AG04450 (cell line): ENCODE measurements around the gene TTLL11. TPM values are rescaled to one million over a fixed set of nuclear protein-coding genes. Genes with fewer than 3 reads are reported as not detected.

Experiments
- CTCF ChIA-PET: fragments of 300-600, 350-600 bp; formaldehyde crosslinking; extraction: SDS; loops from one replicate; lab custom pipeline; 2022; ENCODE audit warnings: antibody characterized with exemption, inconsistent platforms; lab: Charles Lee
- POLR2A ChIA-PET: fragments of 350-600 bp; formaldehyde crosslinking; extraction: SDS; loops from one replicate; lab custom pipeline; 2021; ENCODE audit warnings: antibody characterized with exemption, inconsistent platforms; lab: Yijun Ruan, JAX
- DNase-seq: peaks from one replicate; pipeline ENCODE4 v3.0.0-alpha.2; 2011; ENCODE audit warnings: low read depth, low spot score
- H3K27ac ChIP-seq: one replicate; pipeline ENCODE4 v1.5.1; 2012; ENCODE audit warnings: low read depth, low read length, control low read depth
- H3K27me3 ChIP-seq: one replicate; pipeline ENCODE4 v1.6.0; 2012; ENCODE audit warnings: low read length; ENCODE audit not compliant: control insufficient read depth, insufficient read depth
- H3K4me3 ChIP-seq: 2 replicates; pipeline ENCODE4 v1.5.1; 2011; ENCODE audit warnings: mild to moderate bottlenecking, low read depth, low read length, control low read depth
- H3K9me3 ChIP-seq: 2 replicates; pipeline ENCODE4 v1.5.1; 2012; ENCODE audit warnings: low read length; ENCODE audit not compliant: control insufficient read depth, insufficient read depth
- polyA plus RNA-seq: library from polyadenylated mRNA; depleted of rRNA; stranded (reverse); fragments of >200 nt; gene quantifications from 2 replicates; pipeline ENCODE4 v1.2.3, GENCODE V29; 2011
- TF ChIP-seq, protein P1 (sequence below): IDR thresholded peaks from 2 replicates; pipeline ENCODE4 v1.5.1; 2011; ENCODE audit warnings: low read depth, low read length, control low read depth, inconsistent platforms

The TTLL11 gene
- polyA plus RNA-seq, 1 experiment: 4.6 TPM

DNA sequence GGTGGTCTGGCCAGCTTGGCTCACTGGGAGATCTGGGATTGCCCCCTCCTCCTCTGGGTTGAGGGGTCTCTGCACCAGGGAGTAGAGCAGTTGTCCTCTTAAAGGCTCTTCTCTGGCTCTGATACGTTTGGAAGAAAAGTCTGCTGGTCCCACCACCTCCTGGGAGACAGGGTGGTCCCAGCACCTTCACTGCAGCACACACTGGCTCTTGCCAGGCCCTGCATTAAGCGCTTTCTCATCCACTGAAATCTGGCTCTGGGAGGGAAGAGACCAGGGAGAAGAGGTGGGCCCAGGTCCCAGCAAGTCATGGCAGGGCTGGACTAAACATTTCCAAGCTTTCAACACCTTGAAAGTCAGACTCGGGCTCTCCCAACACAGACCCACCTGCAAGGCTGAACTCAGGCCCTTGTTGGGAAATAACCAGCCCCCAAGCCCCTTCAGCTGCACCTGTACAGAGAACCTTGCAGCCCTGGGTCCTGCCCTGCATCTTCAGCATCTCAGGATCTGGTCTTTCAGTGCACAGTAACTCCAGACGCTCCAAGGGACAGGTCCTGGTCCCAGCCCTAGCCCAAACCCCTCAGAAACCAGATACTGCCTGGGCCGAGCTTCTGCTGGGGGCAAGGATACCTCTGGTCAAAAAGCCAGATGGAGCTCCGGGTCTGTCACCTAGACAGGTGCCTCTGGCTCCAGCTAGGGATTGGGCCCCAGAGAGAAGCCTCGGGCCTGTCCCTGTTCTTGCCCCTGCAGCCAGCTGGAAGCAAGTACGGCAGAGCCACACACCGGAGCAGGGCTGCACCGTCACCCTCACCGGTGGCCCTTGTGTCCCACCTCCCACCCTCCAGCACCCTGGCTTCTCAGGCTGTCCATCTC, 307.2 kb downstream of the TTLL11 start:
- no peak for DNase-seq
- TF ChIP-seq, protein P1, sequence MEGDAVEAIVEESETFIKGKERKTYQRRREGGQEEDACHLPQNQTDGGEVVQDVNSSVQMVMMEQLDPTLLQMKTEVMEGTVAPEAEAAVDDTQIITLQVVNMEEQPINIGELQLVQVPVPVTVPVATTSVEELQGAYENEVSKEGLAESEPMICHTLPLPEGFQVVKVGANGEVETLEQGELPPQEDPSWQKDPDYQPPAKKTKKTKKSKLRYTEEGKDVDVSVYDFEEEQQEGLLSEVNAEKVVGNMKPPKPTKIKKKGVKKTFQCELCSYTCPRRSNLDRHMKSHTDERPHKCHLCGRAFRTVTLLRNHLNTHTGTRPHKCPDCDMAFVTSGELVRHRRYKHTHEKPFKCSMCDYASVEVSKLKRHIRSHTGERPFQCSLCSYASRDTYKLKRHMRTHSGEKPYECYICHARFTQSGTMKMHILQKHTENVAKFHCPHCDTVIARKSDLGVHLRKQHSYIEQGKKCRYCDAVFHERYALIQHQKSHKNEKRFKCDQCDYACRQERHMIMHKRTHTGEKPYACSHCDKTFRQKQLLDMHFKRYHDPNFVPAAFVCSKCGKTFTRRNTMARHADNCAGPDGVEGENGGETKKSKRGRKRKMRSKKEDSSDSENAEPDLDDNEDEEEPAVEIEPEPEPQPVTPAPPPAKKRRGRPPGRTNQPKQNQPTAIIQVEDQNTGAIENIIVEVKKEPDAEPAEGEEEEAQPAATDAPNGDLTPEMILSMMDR: no peak
- H3K9me3 ChIP-seq: no peaks in the 10 kb centered on the region; the same call in 1 of the 2 replicates
- H3K27ac ChIP-seq: no peak overlapping the region
- ChIA-PET POLR2A (no interaction called here), CTCF (no interaction called here)
- H3K4me3 ChIP-seq: no peak overlapping the region
- H3K27me3 ChIP-seq: no peaks in the 10 kb centered on the region

DNA sequence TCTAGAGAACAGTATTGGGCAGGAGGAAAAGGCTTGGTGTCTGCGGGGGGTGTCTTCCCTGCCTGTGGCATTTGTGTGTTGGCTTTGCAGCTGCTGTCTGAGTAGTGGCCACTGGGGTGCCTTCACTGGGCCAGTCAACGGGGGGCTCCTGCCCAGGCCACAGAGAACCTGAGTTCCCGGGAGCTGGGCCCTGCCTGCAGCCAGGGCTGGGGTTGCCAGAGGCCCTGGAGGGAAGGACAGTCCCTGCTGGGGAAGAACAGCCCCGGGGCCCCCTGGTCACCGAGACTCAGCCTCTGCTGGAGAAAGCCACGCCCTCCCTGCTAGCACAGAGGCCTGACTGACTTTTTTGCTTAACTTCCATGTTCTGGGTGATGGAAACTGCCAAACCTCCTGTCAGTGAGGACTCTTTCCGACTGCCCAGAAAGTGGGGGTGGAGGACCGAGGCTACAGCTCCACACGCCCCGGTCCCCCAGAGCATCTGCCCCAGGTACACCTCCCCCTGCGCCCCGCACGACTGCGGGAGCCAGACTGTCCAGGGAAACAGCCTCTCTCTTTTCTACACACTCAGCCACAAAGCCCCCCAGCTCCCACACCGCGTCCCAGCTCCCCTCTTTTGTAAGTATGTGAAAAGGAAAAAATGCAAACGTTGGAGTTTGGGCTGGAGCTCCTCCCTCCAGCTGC, 308.2 kb downstream of the TTLL11 start:
- no peaks in the 10 kb centered on the region for H3K27me3 ChIP-seq
- no peaks in the 10 kb centered on the region; the same call in 1 of the 2 replicates for H3K9me3 ChIP-seq
- no peak overlapping the region for H3K4me3 ChIP-seq
- ChIA-PET POLR2A (no interaction called here), CTCF (no interaction called here)
- no peak overlapping the region for H3K27ac ChIP-seq
- DNase-seq: no peak
- TF ChIP-seq, protein P1: 0 out of 2 replicates have a peak, but pooled peaks have one; percentile 15

DNA sequence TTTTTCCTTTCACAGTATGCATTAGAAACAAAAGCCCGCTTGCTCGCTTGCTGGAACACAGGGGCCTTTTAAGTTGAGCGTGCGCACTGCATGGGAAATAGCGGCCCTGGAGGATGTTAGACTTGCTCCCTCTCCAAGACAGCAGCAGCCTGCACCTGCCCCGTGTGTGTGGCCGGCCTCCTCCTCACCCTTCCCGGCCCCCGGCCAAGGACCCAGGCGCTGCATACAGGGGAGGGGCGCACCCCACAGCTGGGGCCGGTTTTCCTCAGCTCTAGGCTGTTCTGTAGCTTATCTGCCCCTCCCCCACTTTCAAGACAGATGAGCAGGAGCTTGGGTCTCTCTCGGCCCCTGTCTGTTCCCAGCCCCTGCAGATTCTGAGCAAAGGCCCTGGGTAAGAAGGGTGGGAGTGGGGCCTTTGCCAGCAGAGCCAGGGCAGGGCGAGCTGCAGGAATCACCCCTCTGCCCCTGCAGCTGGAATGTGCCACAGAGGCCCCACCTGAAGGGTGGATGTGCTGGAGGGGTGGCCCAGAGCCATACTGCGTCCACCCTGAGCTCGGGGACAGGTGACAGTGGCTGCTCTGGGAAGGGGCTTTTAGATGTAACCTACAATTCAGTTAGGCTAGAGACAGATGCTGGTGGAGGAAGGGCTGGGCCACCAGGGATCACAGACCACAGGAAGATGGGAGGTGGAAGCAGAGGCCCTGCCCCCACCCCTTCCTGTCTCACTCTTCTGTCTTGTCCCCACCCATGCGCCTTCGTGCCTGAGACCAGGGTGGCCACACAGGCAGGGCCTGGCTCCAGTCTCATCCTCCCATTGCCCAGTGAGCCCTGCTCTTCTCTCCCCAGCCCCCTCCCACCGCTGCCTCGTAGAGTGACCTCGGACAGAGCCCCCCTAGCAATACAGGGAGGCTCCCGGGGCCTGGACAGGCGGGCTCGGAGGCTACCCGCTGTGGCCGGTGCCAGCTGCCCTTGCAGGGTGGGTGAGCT, 309.3 kb downstream of the TTLL11 start:
- POLR2A ChIA-PET: interaction anchor here (0.5 kb wide), 1 partner anchor 238 kb away, joined by 3 read pairs; no protein-coding TSS in a partner anchor
- Histone ChIP-seq H3K27ac (no peak overlapping the region), H3K4me3 (no peak overlapping the region), H3K9me3 (no peaks in the 10 kb centered on the region; the same call in 1 of the 2 replicates), H3K27me3 (no peaks in the 10 kb centered on the region)
- DNase-seq: no peak
- CTCF ChIA-PET: no interaction called here
- TF ChIP-seq, protein P1: no peak

DNA sequence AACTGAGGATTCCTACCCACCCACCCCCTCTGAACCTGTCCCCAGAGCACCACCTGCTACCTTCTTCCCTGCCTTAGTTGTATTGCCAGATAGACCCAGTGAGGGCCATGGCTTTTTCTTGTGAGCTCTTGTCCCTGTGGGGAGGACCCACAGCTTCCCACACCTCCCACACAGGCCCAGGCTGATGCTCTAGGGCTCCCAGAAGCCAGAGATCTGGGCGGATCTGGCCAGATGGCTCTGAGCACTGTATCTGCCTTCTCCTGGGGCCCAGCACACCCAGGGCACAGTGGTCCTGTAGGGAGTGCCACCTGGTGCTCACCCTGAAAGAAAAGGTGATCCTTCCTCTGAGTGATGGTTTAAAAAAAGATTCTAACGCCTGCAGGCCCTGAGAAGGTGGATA, 310.0 kb downstream of the TTLL11 start:
- Histone ChIP-seq H3K9me3 (no peaks in the 10 kb centered on the region; the same call in 1 of the 2 replicates), H3K27me3 (no peaks in the 10 kb centered on the region), H3K4me3 (no peak overlapping the region), H3K27ac (no peak overlapping the region)
- DNase-seq: no peak
- ChIA-PET POLR2A (interaction anchor here (0.5 kb wide), 1 partner anchor 237 kb away, joined by 3 read pairs; no protein-coding TSS in a partner anchor), CTCF (no interaction called here)
- TF ChIP-seq, protein P1: no peak
